ENCODE results near the gene RUFY1. TPM values are rescaled to one million over a fixed set of nuclear protein-coding genes. Genes with fewer than 3 reads are reported as not detected.

RUFY1 gene
- total and polyA plus RNA-seq, 2 of the 13 experiments (the other 11 are each of a cell fraction or from before 2014, with no cell fraction given), result 19.9 to 31.9 TPM

- no peak for ATAC-seq
- no peak for DNase-seq (ENCODE audit: low spot score)
- Histone ChIP-seq H2AFZ (ENCODE audit: low read length) (no peak overlapping the region), H3K27me3 (ENCODE audit: control insufficient read depth in 1 of 2, insufficient read depth in 2 of 2, low read length in 2 of 2) (no peaks in the 10 kb centered on the region; a peak in 1 of 5 replicates), H3K4me2 (ENCODE audit: low read depth, low read length) (peak overlapping the region; percentile 99), H4K20me1 (ENCODE audit: insufficient read depth, low read length) (peaks cover 84% of the 10 kb centered on the region), H3K9ac (ENCODE audit: insufficient read depth, low read depth, low read length) (peak overlapping the region; percentile 37; the same call in 1 of the 2 replicates), H3K79me2 (ENCODE audit: insufficient read depth, low read length) (peaks cover 81% of the 10 kb centered on the region), H3K4me1 (ENCODE audit: insufficient read depth, low read length) (peaks cover 68% of the 10 kb centered on the region), H3K9me3 (ENCODE audit: low read length) (no peaks in the 10 kb centered on the region), H3K36me3 (replicated peaks in 1 of 2; ENCODE audit: control insufficient read depth in 1 of 2, insufficient read depth in 2 of 2, low read length in 2 of 2) (peaks cover 22 to 63% of the 10 kb centered on the region in 2 experiments), H3K27ac (ENCODE audit: extremely low read length, insufficient read depth, low read length) (no peak overlapping the region), H3K4me3 (replicated peaks in 1 of 3; ENCODE audit: insufficient read depth in 1 of 3, low read depth in 2 of 3, low read length in 3 of 3) (peak overlapping the region; percentile 84 to 99 (median 96); a peak in 5 of 6 replicates)
- POLR2A ChIA-PET, result interaction anchor here (3.3 kb wide), 1 partner anchor 11 kb away, joined by 19 read pairs; no protein-coding TSS in a partner anchor
- CTCF ChIA-PET (ENCODE audit: low intra/inter-chr PET ratio, low total read pairs), result no interaction called here
- WGBS (ENCODE audit: low lambda C conversion rate), result 20% methylated on average over 4 of the region's 4 CpGs
- FAIRE-seq, result no peak
- in situ Hi-C loops (cut with HindIII; ENCODE audit: extremely low pct_ligation_motif_present, low pct_unique_long_range_greater_than_20kb), result no loop called here
- intact Hi-C loops (cut with micrococcal nuclease; ENCODE audit: unreplicated experiment), result loop anchor here (5.0 kb wide), 1 partner anchor 78 kb away; the partner anchor contains the start of gene CANX
- no TSS peak for BruUV-seq (replicated peaks)
- no peak for TF ChIP-seq HMGXB3 (CRISPR knock-in tag; IDR thresholded peaks at IDR 0.05; ENCODE audit: borderline replicate concordance)
- TF ChIP-seq TFDP2 (CRISPR knock-in tag; IDR thresholded peaks at IDR 0.05), result no peak
- TF ChIP-seq BATF2 (CRISPR knock-in tag; IDR thresholded peaks at IDR 0.05), result no peak
- no peak for TF ChIP-seq ZNF280D (CRISPR knock-in tag; IDR thresholded peaks at IDR 0.05)
- TF ChIP-seq AFF4 (CRISPR knock-in tag; IDR thresholded peaks at IDR 0.05), result no peak
- TF ChIP-seq SKI (IDR thresholded peaks at IDR 0.05; ENCODE audit: partially characterized antibody), result no peak
- no peak for TF ChIP-seq SATB2 (CRISPR knock-in tag; IDR thresholded peaks at IDR 0.05)
- no peak for TF ChIP-seq NFYB (CRISPR knock-in tag; IDR thresholded peaks at IDR 0.05)
Measured at GRCh38 chr5:179619776-179620175, 69.4 kb downstream of the RUFY1 start.
